ENCODE data around the gene CDK14.

The CDK14 gene

GRCh38 chr7:90841759-90842429, 245.8 kb downstream of the CDK14 start:
- no peak for DNase-seq (ENCODE audit: low spot score)

- DNase-seq (ENCODE audit: low spot score) = no peak
These were observed 246.3 kb downstream of the CDK14 start for GRCh38 chr7:90842430-90842788.

GRCh38 chr7:90843472-90843871, 247.4 kb downstream of the CDK14 start:
- DNase-seq (ENCODE audit: low spot score) = no peak

DNA sequence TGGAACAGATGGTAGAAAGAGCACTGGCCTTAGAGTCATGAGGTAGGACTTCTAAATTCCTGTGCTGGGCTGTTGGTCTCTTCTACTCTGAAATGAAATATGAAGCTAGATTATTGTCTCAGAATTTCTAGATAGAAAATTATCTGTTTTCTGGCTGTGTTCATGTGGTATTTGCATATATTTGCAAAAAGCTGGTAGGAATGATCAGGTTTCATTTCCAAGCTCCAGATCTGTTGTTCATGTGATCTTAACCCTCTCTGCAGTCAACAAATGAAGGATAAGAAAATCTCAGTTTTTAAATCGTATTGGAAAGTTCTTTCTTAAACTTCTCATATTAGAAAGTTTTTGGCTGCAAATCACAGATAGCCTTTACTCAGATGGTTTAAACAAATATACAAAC, 248.3 kb downstream of the CDK14 start:
- DNase-seq (ENCODE audit: low spot score) = no peak

- DNase-seq (ENCODE audit: low spot score) = no peak
These were observed 250.1 kb downstream of the CDK14 start for GRCh38 chr7:90846192-90846591.

GRCh38 chr7:90850066-90850465, 253.9 kb downstream of the CDK14 start:
- DNase-seq (ENCODE audit: low spot score) = no peak

DNA sequence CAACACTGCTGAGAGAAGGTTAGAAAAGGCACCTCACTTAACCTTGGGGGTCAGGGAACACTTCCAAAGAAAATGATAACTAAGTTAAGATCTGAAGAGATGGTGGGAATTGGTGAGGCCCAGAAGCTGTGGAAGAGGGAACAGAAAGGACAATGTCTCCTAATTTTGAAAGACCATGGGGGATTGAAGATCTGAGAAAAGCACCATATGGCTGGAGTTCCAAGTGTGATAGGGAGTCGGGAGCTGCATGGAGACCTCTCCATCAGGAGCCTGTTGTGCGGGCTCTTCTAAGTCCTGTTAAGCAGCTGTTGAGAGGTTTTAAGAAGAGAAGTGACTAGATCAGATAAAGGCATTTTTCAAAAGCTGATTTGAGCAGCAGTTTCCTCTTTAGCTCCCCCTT, 254.3 kb downstream of the CDK14 start:
- DNase-seq (ENCODE audit: low spot score) = no peak

DNA sequence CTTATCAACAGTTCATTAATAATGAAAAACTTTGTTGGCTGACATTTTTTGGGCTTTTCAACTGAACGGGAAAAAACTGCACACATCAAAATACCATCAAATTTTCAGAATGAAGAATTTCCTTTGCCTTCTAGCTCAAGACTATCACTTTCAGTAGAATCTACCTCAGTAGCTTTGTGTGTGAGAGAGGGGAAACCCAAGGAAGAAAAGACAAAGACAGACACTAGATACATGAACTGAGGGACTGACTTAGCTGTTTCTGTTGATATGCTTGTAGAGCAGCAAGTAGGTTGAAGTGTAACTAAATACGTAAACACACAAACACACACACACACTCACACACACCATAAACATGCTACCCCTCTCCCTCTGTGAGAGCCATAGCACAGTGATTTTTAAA, 257.1 kb downstream of the CDK14 start:
- no peak for DNase-seq (ENCODE audit: low spot score)

GRCh38 chr7:90856351-90857070, 260.4 kb downstream of the CDK14 start:
- DNase-seq (ENCODE audit: low spot score) = no peak

- DNase-seq (ENCODE audit: low spot score) = no peak
These were observed 261.5 kb downstream of the CDK14 start for GRCh38 chr7:90857603-90858002.

GRCh38 chr7:90858546-90858945, 262.4 kb downstream of the CDK14 start:
- no peak for DNase-seq (ENCODE audit: low spot score)

GRCh38 chr7:90859521-90859920, 263.4 kb downstream of the CDK14 start:
- DNase-seq (ENCODE audit: low spot score) = no peak

DNA sequence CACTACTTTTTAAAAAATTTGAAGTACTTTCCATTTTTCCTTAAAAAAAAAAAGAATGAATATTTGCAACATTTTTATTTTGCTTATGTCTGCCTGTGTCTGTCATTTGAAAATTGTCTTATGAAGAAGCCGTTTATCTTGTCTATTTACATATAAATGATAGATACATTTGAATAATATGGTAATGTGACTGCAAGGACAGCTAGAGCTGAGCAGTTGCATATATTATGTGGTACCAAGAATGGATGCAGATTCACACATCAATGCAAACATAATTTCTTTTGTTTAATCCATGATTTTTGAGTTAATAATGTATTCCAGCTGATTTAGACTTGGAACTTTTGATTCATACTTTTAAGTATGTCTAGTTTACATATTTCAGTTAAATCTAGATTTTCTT, 268.0 kb downstream of the CDK14 start:
- DNase-seq (ENCODE audit: low spot score) = no peak

DNA sequence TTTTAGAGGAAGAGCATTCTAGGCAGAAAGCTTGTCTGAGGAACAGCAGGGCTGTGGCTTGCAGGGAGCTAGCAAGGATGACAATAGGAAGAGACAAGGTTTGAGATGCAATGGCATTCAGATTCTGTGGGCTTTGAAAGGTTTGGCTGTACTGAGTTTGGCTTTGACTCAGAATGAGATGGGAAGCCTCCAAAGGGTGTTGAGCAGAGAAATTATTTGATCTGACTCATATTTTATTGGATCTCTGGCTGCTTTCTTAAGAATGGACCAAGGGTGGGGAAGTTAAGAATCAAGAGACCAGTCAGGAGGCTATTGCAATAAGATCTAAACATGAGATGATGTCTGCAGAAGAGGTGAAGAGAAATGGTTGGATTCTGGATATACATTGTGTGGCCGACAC, 273.2 kb downstream of the CDK14 start:
- no peak for DNase-seq (ENCODE audit: low spot score)

- DNase-seq (ENCODE audit: low spot score) = no peak
These were observed 280.6 kb downstream of the CDK14 start for GRCh38 chr7:90876701-90877100.

- DNase-seq (ENCODE audit: low spot score) = no peak
These were observed 281.1 kb downstream of the CDK14 start for GRCh38 chr7:90877201-90877600.

DNA sequence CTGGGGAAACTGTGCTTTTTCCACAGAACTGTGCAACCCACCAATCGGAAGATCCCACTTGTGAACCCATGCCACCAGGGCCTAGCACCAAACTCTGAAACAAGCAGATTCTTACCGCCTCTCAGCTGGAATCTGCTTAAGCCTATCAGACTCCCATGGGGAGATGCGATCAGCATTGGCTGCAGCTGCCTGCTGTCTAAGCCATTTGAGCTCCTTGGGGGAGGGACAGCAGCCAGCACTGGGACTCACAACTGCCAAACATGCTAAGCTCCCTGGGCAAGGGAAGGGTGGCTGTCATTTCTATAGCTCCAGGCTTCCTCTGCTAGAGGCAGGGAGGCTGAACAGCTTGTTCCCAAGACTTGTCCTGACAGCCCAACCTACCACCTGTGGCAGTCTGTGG, 283.8 kb downstream of the CDK14 start:
- DNase-seq (ENCODE audit: low spot score) = no peak

- no peak for DNase-seq (ENCODE audit: low spot score)
These were observed 290.3 kb downstream of the CDK14 start for GRCh38 chr7:90886416-90886815.

- no peak for DNase-seq (ENCODE audit: low spot score)
These were observed 293.1 kb downstream of the CDK14 start for GRCh38 chr7:90889210-90889609.

- no peak for DNase-seq (ENCODE audit: low spot score)
These were observed 293.5 kb downstream of the CDK14 start for GRCh38 chr7:90889644-90890043.

DNA sequence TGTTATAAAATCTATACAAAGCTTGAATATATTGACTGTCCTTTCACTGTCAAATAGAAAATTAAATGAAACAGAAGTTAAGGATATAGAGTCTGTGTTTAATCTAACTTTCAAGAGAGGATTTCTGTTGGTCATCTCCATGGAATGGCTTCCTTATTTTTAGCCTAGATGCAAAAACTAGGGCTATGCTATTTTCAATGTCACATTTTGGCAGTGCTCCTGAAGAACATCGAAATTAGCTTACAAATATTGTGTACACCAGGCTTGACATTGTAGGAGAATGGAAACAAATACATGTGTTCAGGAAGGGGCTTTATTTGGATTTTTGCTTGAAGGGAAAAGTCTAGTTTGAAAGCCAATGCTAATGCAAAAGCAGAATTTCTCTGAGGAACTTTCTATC, 295.4 kb downstream of the CDK14 start:
- no peak for DNase-seq (ENCODE audit: low spot score)

- DNase-seq (ENCODE audit: low spot score) = no peak
These were observed 296.1 kb downstream of the CDK14 start for GRCh38 chr7:90892213-90892612.

DNA sequence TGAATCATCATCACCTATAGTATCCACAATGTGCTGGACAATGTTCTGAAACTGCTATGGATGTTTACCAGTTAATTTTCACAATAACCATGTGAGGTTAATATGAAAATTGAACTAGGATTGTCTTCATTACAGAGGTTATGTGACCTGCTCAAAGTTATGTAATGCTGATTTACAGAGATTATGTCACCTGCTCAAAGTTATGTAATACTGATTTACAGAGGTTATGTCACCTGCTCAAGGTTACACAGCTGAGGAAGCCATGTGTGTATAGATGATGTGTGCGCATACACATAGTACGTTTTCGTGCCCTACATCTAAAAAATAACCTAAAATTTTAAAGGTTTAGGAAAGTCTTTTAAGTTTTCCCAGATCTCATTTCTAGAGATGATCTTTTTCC, 298.0 kb downstream of the CDK14 start:
- DNase-seq (ENCODE audit: low spot score) = no peak

DNA sequence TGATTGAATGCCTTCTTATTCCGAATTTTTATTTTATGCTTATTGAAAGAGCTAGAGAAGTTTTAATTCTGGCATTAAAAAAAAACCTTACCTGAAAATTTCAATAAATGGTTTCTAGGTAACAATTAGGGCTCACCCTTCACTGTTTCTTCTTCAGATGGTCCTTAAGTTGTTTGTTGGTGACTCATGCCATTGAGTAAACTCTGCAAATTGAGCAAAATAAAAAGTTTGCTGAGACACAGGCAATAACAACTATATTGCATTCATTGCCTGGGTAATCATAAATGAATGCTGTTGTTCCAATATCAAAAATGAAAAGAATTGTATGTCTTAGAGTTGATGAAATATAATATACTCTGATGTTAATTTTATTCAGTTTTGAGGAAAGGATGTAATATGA, 300.3 kb downstream of the CDK14 start:
- DNase-seq (ENCODE audit: low spot score) = no peak

Measured in LoVo (cell line).